Caco-2 (cell line): ENCODE measurements around the gene SNAPC5. TPM values are rescaled to one million over a fixed set of nuclear protein-coding genes. Genes with fewer than 3 reads are reported as not detected.
"Not testable (repeated sequence)": the region's sequence is repeated elsewhere in the genome, so short reads cannot be mapped to it uniquely, and the experiment has no call there.

Source experiments
- BruUV-seq: library from RNA; stranded (reverse); fragments of 400-500 nt; replicated peaks from 2 replicates; lab custom pipeline; 2021; lab: Mats Ljungman, UMichigan
- CTCF ChIA-PET: fragments of 300-600 bp; sonication (Branson Sonifier 250); formaldehyde crosslinking; loops from one replicate; lab custom pipeline; 2022; ENCODE audit warnings: antibody characterized with exemption; lab: Charles Lee
- POLR2A ChIA-PET: fragments of 300-600 bp; sonication (Branson Sonifier 250); formaldehyde crosslinking; loops from one replicate; lab custom pipeline; 2022; ENCODE audit warnings: antibody characterized with exemption; lab: Charles Lee
- DNase-seq, 2 experiments: peaks; one replicate each; pipeline versions ENCODE4 v3.0.0 to v3.0.0-alpha.2; 2020 to 2022
- H3K27me3 ChIP-seq: replicated peaks from 2 replicates; pipeline ENCODE4 v1.6.0; 2011; ENCODE audit warnings: low read length; ENCODE audit not compliant: control insufficient read depth, insufficient read depth
- H3K36me3 ChIP-seq: 2 replicates; pipeline ENCODE4 v1.5.1; 2011; ENCODE audit warnings: low read length; ENCODE audit not compliant: control insufficient read depth, insufficient read depth
- H3K4me1 ChIP-seq: fragments of 250-450 bp; sonication (Bioruptor Pico); 2 replicates; pipeline ENCODE4 v1.5.1; 2020; ENCODE audit warnings: mild to moderate bottlenecking
- H3K4me3 ChIP-seq: 2 replicates; pipeline ENCODE4 v1.5.1; 2011; ENCODE audit warnings: low read depth, mild to moderate bottlenecking, control low read depth, low read length
- H3K9me3 ChIP-seq: fragments of 250-450 bp; sonication (Bioruptor Pico); 2 replicates; pipeline ENCODE4 v1.5.1; 2020; ENCODE audit warnings: mild to moderate bottlenecking, moderate library complexity
- H3K27ac Mint-ChIP-seq: one replicate; pipeline ENCODE4 v1.8.0; 2022; ENCODE audit warnings: mixed read lengths; ENCODE audit not compliant: unreplicated experiment
- H3K27me3 Mint-ChIP-seq: one replicate; pipeline ENCODE4 v1.8.0; 2022; ENCODE audit warnings: mixed read lengths; ENCODE audit not compliant: insufficient read depth, unreplicated experiment
- H3K36me3 Mint-ChIP-seq: one replicate; pipeline ENCODE4 v1.8.0; 2022; ENCODE audit warnings: mild to moderate bottlenecking, mixed read lengths; ENCODE audit not compliant: insufficient read depth, unreplicated experiment
- H3K4me1 Mint-ChIP-seq: one replicate; pipeline ENCODE4 v1.8.0; 2022; ENCODE audit warnings: low read depth, mixed read lengths; ENCODE audit not compliant: unreplicated experiment
- H3K4me3 Mint-ChIP-seq: one replicate; pipeline ENCODE4 v1.8.0; 2022; ENCODE audit warnings: mild to moderate bottlenecking, moderate library complexity, mixed read lengths; ENCODE audit not compliant: unreplicated experiment
- H3K9me3 Mint-ChIP-seq: one replicate; pipeline ENCODE4 v1.8.0; 2022; ENCODE audit warnings: mixed read lengths; ENCODE audit not compliant: unreplicated experiment
- intact Hi-C: fragments of 100-400 bp; cut with micrococcal nuclease; formaldehyde crosslinking; loops from one replicate; pipeline ENCODE4 v1.10.0; 2022; ENCODE audit not compliant: unreplicated experiment
- total RNA-seq: library from RNA; stranded (reverse); gene quantifications from 2 replicates; pipeline ENCODE4 v1.2.3, GENCODE V29; 2022
- TF ChIP-seq, protein P1 (sequence below), 2 experiments: fragments of 200-600 bp in 1 of 2; IDR thresholded peaks; 1 replicate in 1 of 2; 2 replicates in 1 of 2; pipeline versions ENCODE4 v1.5.1 to v1.8.0; 2011 to 2022; ENCODE audit warnings: antibody characterized with exemption in 1 of 2, control low read depth in 1 of 2, inconsistent platforms in 1 of 2, low read depth in 1 of 2, low read length in 1 of 2, mild to moderate bottlenecking in 1 of 2, moderate library complexity in 1 of 2; ENCODE audit not compliant: insufficient read depth in 1 of 2, severe bottlenecking in 1 of 2, unreplicated experiment in 1 of 2

SNAPC5 gene
- total RNA-seq, 1 experiment from 2014 or later: 28.1 TPM

DNA sequence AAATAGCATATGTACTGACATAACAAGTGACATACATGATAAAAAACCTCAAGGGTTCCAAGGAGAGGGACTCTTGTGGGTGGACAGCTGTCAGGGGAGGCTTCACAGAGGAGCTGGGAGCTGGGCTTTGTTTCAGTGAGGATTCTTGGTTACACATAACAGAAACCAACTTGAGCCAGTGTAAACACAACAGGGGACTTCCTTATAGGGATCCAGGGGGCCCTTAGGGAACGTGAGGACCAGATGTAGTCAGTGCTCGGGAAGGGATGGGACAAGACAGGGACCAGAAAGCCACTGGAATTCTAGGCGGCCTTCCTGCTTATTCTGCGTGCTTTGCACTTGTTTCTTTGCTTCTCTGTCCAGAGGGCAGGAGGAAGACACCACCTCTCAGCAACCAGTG, 34.9 kb downstream of the SNAPC5 start:
- H3K9me3 ChIP-seq: no peaks in the 10 kb centered on the region
- H3K36me3 Mint-ChIP-seq: peaks cover 53% of the 10 kb centered on the region
- H3K36me3 ChIP-seq: no peaks in the 10 kb centered on the region
- no TSS peak for BruUV-seq
- H3K9me3 Mint-ChIP-seq: no peaks in the 10 kb centered on the region
- no peaks in the 10 kb centered on the region for H3K27me3 Mint-ChIP-seq
- peak overlapping the region; percentile 32 for H3K27ac Mint-ChIP-seq
- peaks cover 38% of the 10 kb centered on the region for H3K4me1 ChIP-seq
- no peak overlapping the region for H3K4me3 ChIP-seq
- peaks cover 22% of the 10 kb centered on the region for H3K4me1 Mint-ChIP-seq
- POLR2A ChIA-PET: no interaction called here
- TF ChIP-seq, protein P1, sequence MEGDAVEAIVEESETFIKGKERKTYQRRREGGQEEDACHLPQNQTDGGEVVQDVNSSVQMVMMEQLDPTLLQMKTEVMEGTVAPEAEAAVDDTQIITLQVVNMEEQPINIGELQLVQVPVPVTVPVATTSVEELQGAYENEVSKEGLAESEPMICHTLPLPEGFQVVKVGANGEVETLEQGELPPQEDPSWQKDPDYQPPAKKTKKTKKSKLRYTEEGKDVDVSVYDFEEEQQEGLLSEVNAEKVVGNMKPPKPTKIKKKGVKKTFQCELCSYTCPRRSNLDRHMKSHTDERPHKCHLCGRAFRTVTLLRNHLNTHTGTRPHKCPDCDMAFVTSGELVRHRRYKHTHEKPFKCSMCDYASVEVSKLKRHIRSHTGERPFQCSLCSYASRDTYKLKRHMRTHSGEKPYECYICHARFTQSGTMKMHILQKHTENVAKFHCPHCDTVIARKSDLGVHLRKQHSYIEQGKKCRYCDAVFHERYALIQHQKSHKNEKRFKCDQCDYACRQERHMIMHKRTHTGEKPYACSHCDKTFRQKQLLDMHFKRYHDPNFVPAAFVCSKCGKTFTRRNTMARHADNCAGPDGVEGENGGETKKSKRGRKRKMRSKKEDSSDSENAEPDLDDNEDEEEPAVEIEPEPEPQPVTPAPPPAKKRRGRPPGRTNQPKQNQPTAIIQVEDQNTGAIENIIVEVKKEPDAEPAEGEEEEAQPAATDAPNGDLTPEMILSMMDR (IDR thresholded peaks at IDR 0.05; ENCODE audit: insufficient read depth in 1 of 2, low read depth in 1 of 2, low read length in 1 of 2, severe bottlenecking in 1 of 2, unreplicated experiment in 1 of 2): no peak
- DNase-seq: no peak
- H3K4me3 Mint-ChIP-seq: no peak overlapping the region
- intact Hi-C loops: no loop called here
- no peaks in the 10 kb centered on the region for H3K27me3 ChIP-seq
- CTCF ChIA-PET: interaction anchor here (1.1 kb wide), 1 partner anchor 8 kb away, joined by 3 read pairs; no protein-coding TSS in a partner anchor

- no peak for DNase-seq
- Histone ChIP-seq H3K9me3 (no peaks in the 10 kb centered on the region), H3K36me3 (no peaks in the 10 kb centered on the region), H3K4me1 (peaks cover 31% of the 10 kb centered on the region), H3K27me3 (no peaks in the 10 kb centered on the region), H3K4me3 (no peak overlapping the region)
- no peaks in the 10 kb centered on the region for H3K9me3 Mint-ChIP-seq
- TF ChIP-seq, protein P1 (IDR thresholded peaks at IDR 0.05; ENCODE audit: insufficient read depth in 1 of 2, low read depth in 1 of 2, low read length in 1 of 2, severe bottlenecking in 1 of 2, unreplicated experiment in 1 of 2): no peak
- no peaks in the 10 kb centered on the region for H3K27me3 Mint-ChIP-seq
- peaks cover 22% of the 10 kb centered on the region for H3K4me1 Mint-ChIP-seq
- POLR2A ChIA-PET: interaction anchor here (0.5 kb wide), 1 partner anchor 105 kb away, joined by 8 read pairs; the partner anchor contains the start of gene TIPIN
- no TSS peak for BruUV-seq
- H3K27ac Mint-ChIP-seq: peak overlapping the region; percentile 69
- intact Hi-C loops: no loop called here
- CTCF ChIA-PET: interaction anchor here (1.1 kb wide), 1 partner anchor 8 kb away, joined by 3 read pairs; no protein-coding TSS in a partner anchor
- no peak overlapping the region for H3K4me3 Mint-ChIP-seq
- H3K36me3 Mint-ChIP-seq: peaks cover 48% of the 10 kb centered on the region
Measured at GRCh38 chr15:66461917-66462316, 35.6 kb downstream of the SNAPC5 start.

GRCh38 chr15:66461294-66461693, 36.3 kb downstream of the SNAPC5 start:
- POLR2A ChIA-PET: not testable (repeated sequence)
- CTCF ChIA-PET: interaction anchor here (0.6 kb wide), 2 partner anchors 96 to 1093 kb away, joined by 3 read pairs; no protein-coding TSS in a partner anchor
- peak overlapping the region; percentile 69 for H3K27ac Mint-ChIP-seq

More at GRCh38 chr15:66461294-66461693, 36.3 kb downstream of the SNAPC5 start:
- H3K27me3 ChIP-seq, H3K4me3 Mint-ChIP-seq, intact Hi-C loops, BruUV-seq, H3K27me3 Mint-ChIP-seq, DNase-seq, H3K4me3 ChIP-seq, H3K9me3 ChIP-seq, H3K9me3 Mint-ChIP-seq, H3K36me3 ChIP-seq: not testable (repeated sequence)
- H3K36me3 Mint-ChIP-seq: peaks cover 52% of the 10 kb centered on the region
- peaks cover 22% of the 10 kb centered on the region for H3K4me1 Mint-ChIP-seq
- peaks cover 25% of the 10 kb centered on the region for H3K4me1 ChIP-seq
